NB4 (cell line): Measurements from ENCODE around the gene SLC6A16.
A peak's percentile ranks its signal among the peaks of the same experiment; 100 is the strongest.
"Not testable (repeated sequence)": the region's sequence is repeated elsewhere in the genome, so short reads cannot be mapped to it uniquely, and the experiment has no call there.

Experiments used
- DNase-seq: peaks from one replicate; pipeline ENCODE4 v3.0.0; 2010; ENCODE audit warnings: low read depth
- H3K4me3 ChIP-seq: one replicate; pipeline ENCODE4 v1.5.1; 2011; ENCODE audit warnings: mild to moderate bottlenecking, low read depth, low read length, moderate library complexity
- MYC ChIP-seq: IDR thresholded peaks from 2 replicates; pipeline ENCODE4 v1.6.1; 2011; ENCODE audit warnings: low read depth, low read length
- POLR2A ChIP-seq: IDR thresholded peaks from 2 replicates; pipeline ENCODE4 v1.6.1; 2011; ENCODE audit warnings: mild to moderate bottlenecking; ENCODE audit not compliant: insufficient read length; ENCODE audit errors: extremely low read depth
- TF ChIP-seq, protein P1 (sequence below): IDR thresholded peaks from 2 replicates; pipeline ENCODE4 v1.6.1; 2011; ENCODE audit warnings: low read depth, low read length
- TF ChIP-seq, protein P2 (sequence below): IDR thresholded peaks from one replicate; pipeline ENCODE4 v1.5.1; 2012; ENCODE audit warnings: low read depth, low read length

The SLC6A16 gene

DNA sequence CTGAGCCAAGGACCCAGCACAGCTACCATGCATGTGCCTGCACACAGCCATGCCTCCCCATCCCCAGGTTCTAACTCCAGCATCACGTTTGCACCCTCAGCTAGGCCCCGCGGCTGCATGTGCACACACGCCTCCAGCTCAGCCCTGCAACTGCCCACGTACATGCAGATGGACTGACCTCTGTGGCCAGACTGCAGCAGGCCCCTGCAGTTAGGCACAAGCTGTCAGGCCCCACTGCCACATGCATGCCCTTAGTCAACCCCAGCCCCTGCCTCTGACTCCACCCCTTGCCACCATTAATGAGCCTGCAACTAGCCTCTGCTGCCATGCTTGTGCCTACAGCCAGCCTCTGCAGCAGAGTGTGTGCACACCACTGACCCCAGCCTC lies 23.1 kb downstream of the SLC6A16 start:
- no peak for DNase-seq
- TF ChIP-seq POLR2A (no peak), MYC (no peak)
- TF ChIP-seq, protein P1, sequence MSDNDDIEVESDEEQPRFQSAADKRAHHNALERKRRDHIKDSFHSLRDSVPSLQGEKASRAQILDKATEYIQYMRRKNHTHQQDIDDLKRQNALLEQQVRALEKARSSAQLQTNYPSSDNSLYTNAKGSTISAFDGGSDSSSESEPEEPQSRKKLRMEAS = no peak
- TF ChIP-seq, protein P2, sequence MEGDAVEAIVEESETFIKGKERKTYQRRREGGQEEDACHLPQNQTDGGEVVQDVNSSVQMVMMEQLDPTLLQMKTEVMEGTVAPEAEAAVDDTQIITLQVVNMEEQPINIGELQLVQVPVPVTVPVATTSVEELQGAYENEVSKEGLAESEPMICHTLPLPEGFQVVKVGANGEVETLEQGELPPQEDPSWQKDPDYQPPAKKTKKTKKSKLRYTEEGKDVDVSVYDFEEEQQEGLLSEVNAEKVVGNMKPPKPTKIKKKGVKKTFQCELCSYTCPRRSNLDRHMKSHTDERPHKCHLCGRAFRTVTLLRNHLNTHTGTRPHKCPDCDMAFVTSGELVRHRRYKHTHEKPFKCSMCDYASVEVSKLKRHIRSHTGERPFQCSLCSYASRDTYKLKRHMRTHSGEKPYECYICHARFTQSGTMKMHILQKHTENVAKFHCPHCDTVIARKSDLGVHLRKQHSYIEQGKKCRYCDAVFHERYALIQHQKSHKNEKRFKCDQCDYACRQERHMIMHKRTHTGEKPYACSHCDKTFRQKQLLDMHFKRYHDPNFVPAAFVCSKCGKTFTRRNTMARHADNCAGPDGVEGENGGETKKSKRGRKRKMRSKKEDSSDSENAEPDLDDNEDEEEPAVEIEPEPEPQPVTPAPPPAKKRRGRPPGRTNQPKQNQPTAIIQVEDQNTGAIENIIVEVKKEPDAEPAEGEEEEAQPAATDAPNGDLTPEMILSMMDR = no peak
- H3K4me3 ChIP-seq = no peak overlapping the region

DNA sequence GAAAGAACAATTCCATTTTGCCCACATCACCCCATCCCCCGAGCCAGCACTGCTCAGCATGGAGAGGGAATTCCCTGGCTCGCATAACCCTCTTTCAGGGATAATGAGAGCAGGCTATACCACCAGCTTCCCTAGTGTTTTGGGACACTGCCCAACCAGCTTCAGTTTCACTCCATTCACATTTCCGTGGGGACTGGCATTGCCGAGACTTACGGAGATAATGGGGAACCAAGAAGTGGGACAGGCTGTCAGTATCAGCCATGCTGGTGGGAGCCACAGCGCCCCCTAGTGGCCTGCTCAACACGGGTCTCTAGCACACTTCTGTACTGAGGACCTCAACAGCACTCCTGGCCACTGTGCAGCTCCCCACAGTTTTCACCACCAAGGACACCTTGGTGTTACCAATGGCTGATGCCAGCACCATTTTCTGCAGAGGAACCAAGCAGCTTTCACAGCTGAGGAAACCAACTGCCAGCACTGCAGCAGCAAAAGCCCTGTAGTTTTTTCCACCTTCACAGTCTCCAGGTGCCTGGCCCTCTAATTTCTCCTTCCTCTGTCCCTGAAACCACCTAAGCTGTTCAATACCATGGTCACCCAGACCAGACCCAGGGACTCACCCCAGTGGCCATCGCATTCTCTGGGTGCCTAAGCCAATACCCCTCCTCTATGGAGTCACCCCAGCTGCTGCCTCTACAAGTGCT lies 23.7 kb downstream of the SLC6A16 start:
- TF ChIP-seq, protein P1 = peak; percentile 61
- TF ChIP-seq, protein P2 = peak; percentile 94
- TF ChIP-seq POLR2A (no peak), MYC (peak; percentile 55)
- H3K4me3 ChIP-seq = no peak overlapping the region
- DNase-seq = peak; percentile 77

DNA sequence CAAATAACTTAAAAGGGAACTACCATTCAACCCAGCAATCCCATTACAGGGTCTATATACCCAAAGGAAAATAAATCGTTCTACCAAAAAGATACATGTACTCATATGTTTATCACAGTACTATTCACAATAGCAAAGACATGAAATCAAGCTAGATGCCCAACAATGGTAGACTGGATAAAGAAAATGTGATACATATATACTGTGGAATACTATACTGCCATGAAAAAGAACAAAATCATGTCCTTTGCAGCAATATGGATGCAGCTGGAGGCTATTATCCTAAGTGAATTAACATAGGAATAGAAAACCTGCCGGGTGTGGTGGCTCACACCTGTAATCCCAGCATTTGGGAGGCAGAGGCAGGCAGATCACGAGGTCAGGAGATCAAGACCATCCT lies 26.3 kb downstream of the SLC6A16 start:
- DNase-seq, H3K4me3 ChIP-seq: not testable (repeated sequence)

DNA sequence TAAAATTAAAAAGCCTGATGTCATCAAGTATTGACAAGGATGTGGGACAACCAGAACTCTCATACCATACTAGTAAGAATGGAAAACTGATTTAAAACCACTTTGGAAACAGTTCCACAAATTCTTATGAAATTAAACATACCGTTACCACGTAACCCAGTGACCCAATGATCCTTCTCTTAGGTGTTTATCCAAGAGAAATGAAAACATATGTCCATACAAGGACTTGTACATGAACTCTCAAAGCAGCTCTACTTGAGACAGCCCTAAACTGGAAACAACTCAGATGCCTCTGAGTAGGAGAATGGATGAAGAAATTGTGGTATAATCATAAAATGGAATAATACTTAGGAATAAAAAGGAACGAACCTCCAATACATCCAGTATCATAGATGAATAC lies 27.6 kb downstream of the SLC6A16 start:
- H3K4me3 ChIP-seq = no peak overlapping the region
- no peak for DNase-seq
- TF ChIP-seq, protein P1 = no peak
- TF ChIP-seq POLR2A (no peak), MYC (no peak)
- TF ChIP-seq, protein P2 = no peak

DNA sequence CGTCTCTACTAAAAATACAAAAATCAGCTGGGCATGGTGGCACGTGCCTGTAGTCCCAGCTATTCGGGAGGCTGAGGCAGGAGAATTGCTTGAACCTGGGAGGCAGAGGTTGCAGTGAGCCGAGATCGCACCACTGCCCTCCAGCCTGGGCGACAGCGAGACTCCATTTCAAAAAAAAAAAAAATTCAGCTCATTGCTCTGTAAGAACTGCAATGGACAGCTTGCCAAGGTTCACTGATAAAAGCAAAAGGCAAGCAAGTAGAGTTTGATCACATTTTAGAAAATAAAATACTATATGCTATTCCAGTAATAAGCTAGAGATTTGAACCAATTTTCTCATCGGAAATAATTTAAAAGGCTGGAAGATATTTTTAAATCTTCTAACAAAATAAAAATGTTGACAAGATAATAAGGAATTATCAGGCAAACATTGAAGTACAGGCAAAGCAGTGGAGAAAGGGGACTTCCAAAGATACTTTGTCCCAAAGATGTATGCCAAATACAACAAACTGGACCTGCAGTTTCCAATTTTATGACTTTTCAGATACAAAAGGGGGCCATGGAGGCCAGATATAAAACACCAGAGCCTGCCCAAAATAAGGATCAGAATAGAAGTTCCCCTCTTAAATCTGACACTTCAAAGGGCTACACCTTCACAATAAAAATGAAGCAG lies 29.6 kb downstream of the SLC6A16 start:
- DNase-seq = no peak
- TF ChIP-seq, protein P1 = no peak
- TF ChIP-seq, protein P2 = no peak
- TF ChIP-seq POLR2A (no peak), MYC (no peak)
- no peak overlapping the region for H3K4me3 ChIP-seq

DNA sequence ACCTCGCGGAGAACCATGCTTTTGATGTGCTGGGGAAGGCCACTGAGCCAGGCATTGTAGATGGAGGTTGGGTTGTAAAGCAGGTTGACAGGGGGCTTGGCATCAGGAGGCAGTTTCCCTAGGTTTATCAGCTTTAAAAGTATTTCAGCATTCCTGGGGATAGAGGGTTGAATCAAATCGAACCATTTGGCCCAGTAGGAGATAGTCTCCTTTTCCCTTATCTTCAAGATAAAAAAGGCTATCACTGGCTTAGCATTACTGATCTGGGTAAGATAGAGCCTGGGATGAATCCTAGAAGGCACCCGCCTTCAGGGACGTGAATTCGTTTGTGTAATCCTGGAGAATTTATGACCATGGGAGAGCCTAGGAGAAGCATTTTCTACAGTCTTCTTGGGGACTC lies 30.6 kb downstream of the SLC6A16 start:
- H3K4me3 ChIP-seq = no peak overlapping the region
- TF ChIP-seq, protein P1 = no peak
- no peak for TF ChIP-seq POLR2A
- no peak for TF ChIP-seq MYC
- TF ChIP-seq, protein P2 = no peak
- no peak for DNase-seq
